ENCODE data around the gene ARHGEF3.

Gene ARHGEF3

DNA sequence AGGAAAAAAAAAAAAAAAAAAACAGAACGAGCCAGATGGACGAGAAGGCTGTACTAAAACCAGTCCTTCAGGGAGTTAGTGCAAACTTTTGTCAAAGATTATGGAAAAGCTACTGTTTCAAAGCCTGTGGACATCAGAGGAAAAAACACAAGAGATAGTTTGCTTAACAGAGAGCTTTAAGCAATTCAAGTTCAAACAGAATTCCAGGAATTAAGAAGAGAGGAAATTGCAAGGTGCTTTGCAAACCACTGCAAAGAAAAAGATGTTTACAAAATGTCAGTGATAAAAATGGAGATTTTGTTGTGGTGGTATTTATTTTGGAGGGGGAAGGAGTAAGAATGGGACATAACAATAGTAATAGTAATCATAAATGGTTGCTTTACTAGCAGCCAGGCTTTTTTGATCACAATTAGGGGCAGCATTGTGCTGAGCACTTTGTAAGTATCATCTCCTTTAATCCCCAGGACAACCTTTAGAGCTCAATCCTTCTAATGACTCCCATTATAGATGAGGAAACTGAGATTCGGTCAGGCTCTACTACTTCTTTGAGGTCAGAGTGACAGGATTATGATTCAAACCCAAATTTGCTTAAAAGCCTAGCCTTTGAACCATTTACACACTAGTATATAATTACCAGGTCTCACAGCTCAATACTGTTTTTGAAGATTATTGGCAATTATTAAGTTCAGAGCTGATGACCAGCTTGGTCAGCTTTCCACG lies 22.4 kb upstream of the ARHGEF3 start:
- H3K4me1 ChIP-seq (ENCODE audit: control insufficient read depth, low read length), result peaks cover 8% of the 10 kb centered on the region
- no peak overlapping the region for H3K4me2 ChIP-seq (ENCODE audit: low read length)
- H3K4me3 ChIP-seq (ENCODE audit: low read length), result no peak overlapping the region
- no peak for TF ChIP-seq EZH2phosphoT487 (IDR thresholded peaks at IDR 0.05; ENCODE audit: borderline replicate concordance, low read length)
- TF ChIP-seq, protein P1, sequence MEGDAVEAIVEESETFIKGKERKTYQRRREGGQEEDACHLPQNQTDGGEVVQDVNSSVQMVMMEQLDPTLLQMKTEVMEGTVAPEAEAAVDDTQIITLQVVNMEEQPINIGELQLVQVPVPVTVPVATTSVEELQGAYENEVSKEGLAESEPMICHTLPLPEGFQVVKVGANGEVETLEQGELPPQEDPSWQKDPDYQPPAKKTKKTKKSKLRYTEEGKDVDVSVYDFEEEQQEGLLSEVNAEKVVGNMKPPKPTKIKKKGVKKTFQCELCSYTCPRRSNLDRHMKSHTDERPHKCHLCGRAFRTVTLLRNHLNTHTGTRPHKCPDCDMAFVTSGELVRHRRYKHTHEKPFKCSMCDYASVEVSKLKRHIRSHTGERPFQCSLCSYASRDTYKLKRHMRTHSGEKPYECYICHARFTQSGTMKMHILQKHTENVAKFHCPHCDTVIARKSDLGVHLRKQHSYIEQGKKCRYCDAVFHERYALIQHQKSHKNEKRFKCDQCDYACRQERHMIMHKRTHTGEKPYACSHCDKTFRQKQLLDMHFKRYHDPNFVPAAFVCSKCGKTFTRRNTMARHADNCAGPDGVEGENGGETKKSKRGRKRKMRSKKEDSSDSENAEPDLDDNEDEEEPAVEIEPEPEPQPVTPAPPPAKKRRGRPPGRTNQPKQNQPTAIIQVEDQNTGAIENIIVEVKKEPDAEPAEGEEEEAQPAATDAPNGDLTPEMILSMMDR (IDR thresholded peaks at IDR 0.05; ENCODE audit: low read depth, low read length, poor library complexity, severe bottlenecking), result no peak
- H3K36me3 ChIP-seq (ENCODE audit: control insufficient read depth, low read length), result no peaks in the 10 kb centered on the region
- H3K9me3 ChIP-seq (ENCODE audit: control insufficient read depth, insufficient read depth, low read length), result no peaks in the 10 kb centered on the region
- no peaks in the 10 kb centered on the region for H3K9me2 ChIP-seq (replicated peaks; ENCODE audit: control insufficient read depth, low read length)
- peaks cover 14% of the 10 kb centered on the region for H3K27me3 ChIP-seq (ENCODE audit: control insufficient read depth, low read length)
- H3K79me2 ChIP-seq (ENCODE audit: control insufficient read depth, low read length), result no peaks in the 10 kb centered on the region
- no peaks in the 10 kb centered on the region for H4K20me1 ChIP-seq (ENCODE audit: control insufficient read depth, insufficient read depth, low read depth, low read length)
- H3K27ac ChIP-seq (ENCODE audit: low read depth, low read length), result no peak overlapping the region
- no peaks in the 10 kb centered on the region for H3F3A ChIP-seq (ENCODE audit: control insufficient read depth, insufficient read depth)

DNA sequence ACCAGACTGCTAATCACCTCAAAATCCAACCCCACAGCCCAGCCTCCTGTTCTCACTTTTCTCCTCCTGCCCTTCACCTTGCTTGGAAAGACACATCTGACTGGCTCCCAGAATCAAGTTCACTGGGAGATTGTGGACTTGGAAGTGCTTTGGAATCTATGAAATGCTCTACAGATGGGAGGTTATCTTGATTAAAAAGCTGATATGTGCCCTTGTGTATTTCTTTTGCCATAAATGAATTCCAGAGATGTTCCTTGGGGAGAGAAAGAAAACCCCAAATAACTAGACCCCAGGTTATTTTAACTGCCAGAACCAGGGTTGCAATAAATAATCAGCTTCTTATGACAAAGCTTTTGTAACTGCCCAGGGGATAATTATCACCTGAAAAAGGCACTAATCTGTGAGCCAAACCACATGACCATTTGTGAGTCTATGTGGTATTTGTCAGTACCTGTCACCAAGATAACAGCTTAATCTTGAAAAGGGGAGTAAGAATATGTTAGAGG lies 21.7 kb upstream of the ARHGEF3 start:
- H3K4me3 ChIP-seq (ENCODE audit: low read length), result no peak overlapping the region
- H3K36me3 ChIP-seq (ENCODE audit: control insufficient read depth, low read length), result no peaks in the 10 kb centered on the region
- no peaks in the 10 kb centered on the region for H3K9me2 ChIP-seq (replicated peaks; ENCODE audit: control insufficient read depth, low read length)
- peaks cover 8% of the 10 kb centered on the region for H3K4me1 ChIP-seq (ENCODE audit: control insufficient read depth, low read length)
- H3K27me3 ChIP-seq (ENCODE audit: control insufficient read depth, low read length), result peaks cover 20% of the 10 kb centered on the region
- no peak overlapping the region for H3K27ac ChIP-seq (ENCODE audit: low read depth, low read length)
- H3K9me3 ChIP-seq (ENCODE audit: control insufficient read depth, insufficient read depth, low read length), result no peaks in the 10 kb centered on the region
- H3K4me2 ChIP-seq (ENCODE audit: low read length), result no peak overlapping the region
- TF ChIP-seq, protein P1 (IDR thresholded peaks at IDR 0.05; ENCODE audit: low read depth, low read length, poor library complexity, severe bottlenecking), result no peak
- TF ChIP-seq EZH2phosphoT487 (IDR thresholded peaks at IDR 0.05; ENCODE audit: borderline replicate concordance, low read length), result no peak
- H4K20me1 ChIP-seq (ENCODE audit: control insufficient read depth, insufficient read depth, low read depth, low read length), result no peaks in the 10 kb centered on the region
- H3K79me2 ChIP-seq (ENCODE audit: control insufficient read depth, low read length), result no peaks in the 10 kb centered on the region
- H3F3A ChIP-seq (ENCODE audit: control insufficient read depth, insufficient read depth), result no peaks in the 10 kb centered on the region

DNA sequence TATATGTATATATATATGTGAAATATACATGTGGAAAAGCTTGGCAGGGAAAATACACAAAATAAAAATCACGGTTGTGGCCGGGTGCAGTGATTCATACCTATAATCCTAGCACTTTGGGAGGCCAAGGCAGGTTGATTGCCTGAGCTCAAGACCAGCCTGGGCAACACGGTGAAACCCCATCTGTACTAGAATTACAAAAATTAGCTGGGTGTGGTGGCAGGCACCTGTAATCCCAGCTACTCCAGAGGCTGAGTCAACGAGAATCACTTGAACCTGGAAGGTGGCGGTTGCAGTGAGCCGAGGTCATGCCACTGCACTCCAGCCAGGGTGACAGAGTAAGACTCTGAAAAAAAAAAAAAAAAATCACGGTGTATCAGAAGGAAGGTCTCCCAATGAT lies 20.8 kb upstream of the ARHGEF3 start:
- peaks cover 8% of the 10 kb centered on the region for H3K4me1 ChIP-seq (ENCODE audit: control insufficient read depth, low read length)
- no peaks in the 10 kb centered on the region for H3K9me2 ChIP-seq (replicated peaks; ENCODE audit: control insufficient read depth, low read length)
- H3K36me3 ChIP-seq (ENCODE audit: control insufficient read depth, low read length), result no peaks in the 10 kb centered on the region
- H3K27ac ChIP-seq (ENCODE audit: low read depth, low read length), result no peak overlapping the region
- no peaks in the 10 kb centered on the region for H3K9me3 ChIP-seq (ENCODE audit: control insufficient read depth, insufficient read depth, low read length)
- no peaks in the 10 kb centered on the region for H3F3A ChIP-seq (ENCODE audit: control insufficient read depth, insufficient read depth)
- no peak overlapping the region for H3K4me3 ChIP-seq (ENCODE audit: low read length)
- H3K4me2 ChIP-seq (ENCODE audit: low read length), result no peak overlapping the region
- no peaks in the 10 kb centered on the region for H4K20me1 ChIP-seq (ENCODE audit: control insufficient read depth, insufficient read depth, low read depth, low read length)
- TF ChIP-seq, protein P1 (IDR thresholded peaks at IDR 0.05; ENCODE audit: low read depth, low read length, poor library complexity, severe bottlenecking), result no peak
- TF ChIP-seq EZH2phosphoT487 (IDR thresholded peaks at IDR 0.05; ENCODE audit: borderline replicate concordance, low read length), result no peak
- H3K79me2 ChIP-seq (ENCODE audit: control insufficient read depth, low read length), result no peaks in the 10 kb centered on the region
- peaks cover 28% of the 10 kb centered on the region for H3K27me3 ChIP-seq (ENCODE audit: control insufficient read depth, low read length)
